Measurements from ENCODE around the gene SMC5. TPM values are rescaled to one million over a fixed set of nuclear protein-coding genes. Genes with fewer than 3 reads are reported as not detected.

Gene SMC5
- total and polyA plus RNA-seq, 7 donors: 11.4 to 31.6 (median 20.1) TPM

DNA sequence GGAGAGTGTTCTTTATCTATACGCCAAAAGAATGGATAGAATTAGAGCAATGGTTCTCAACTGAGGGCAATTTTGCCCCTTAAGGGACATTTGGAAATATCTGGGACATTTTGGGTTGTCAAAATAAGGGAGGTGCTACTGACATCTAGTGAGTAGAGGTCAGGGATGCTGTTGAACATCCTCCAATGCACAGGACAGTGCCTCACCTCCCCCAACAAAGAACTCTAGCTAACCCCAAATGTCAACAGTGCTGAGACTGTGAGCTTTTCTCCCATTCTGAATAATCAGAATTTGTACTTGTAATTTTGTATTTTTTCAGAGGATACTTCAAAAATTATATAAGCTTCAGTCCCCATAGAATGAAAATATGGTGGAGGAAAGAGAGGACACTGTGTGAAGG lies 8.6 kb upstream of the SMC5 start:
- Histone ChIP-seq H3K27me3 (no peaks in the 10 kb centered on the region), H3K9me3 (no peaks in the 10 kb centered on the region), H3K36me3 (no peaks in the 10 kb centered on the region), H3K4me1 (peaks cover 0 to under 1% (median 0%) of the 10 kb centered on the region in 4 donors), H3K27ac (no peak overlapping the region), H3K4me3 (no peak overlapping the region)
- intact Hi-C loops (cut with DNase I): loop anchor here (10.0 kb wide), 1 partner anchor 275 kb away; no protein-coding TSS in a partner anchor
- WGBS, 2 donors: 97 to 98% methylated on average over 1 of the region's 1 CpG
- TF ChIP-seq POLR2AphosphoS5 (IDR thresholded peaks at IDR 0.05): no peak
- TF ChIP-seq EP300 (IDR thresholded peaks at IDR 0.05): no peak
- TF ChIP-seq POLR2A (IDR thresholded peaks at IDR 0.05): no peak
- TF ChIP-seq, protein P1, sequence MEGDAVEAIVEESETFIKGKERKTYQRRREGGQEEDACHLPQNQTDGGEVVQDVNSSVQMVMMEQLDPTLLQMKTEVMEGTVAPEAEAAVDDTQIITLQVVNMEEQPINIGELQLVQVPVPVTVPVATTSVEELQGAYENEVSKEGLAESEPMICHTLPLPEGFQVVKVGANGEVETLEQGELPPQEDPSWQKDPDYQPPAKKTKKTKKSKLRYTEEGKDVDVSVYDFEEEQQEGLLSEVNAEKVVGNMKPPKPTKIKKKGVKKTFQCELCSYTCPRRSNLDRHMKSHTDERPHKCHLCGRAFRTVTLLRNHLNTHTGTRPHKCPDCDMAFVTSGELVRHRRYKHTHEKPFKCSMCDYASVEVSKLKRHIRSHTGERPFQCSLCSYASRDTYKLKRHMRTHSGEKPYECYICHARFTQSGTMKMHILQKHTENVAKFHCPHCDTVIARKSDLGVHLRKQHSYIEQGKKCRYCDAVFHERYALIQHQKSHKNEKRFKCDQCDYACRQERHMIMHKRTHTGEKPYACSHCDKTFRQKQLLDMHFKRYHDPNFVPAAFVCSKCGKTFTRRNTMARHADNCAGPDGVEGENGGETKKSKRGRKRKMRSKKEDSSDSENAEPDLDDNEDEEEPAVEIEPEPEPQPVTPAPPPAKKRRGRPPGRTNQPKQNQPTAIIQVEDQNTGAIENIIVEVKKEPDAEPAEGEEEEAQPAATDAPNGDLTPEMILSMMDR (IDR thresholded peaks at IDR 0.05): no peak
- no peak for DNase-seq

- Histone ChIP-seq H3K36me3 (no peaks in the 10 kb centered on the region), H3K9me3 (no peaks in the 10 kb centered on the region), H3K4me1 (peaks cover 0 to 42% (median 27%) of the 10 kb centered on the region in 4 donors), H3K27ac (peak overlapping the region in 1 of 4 donors; percentile 95), H3K27me3 (no peaks in the 10 kb centered on the region), H3K4me3 (peak overlapping the region in 2 of 4 donors; percentile 28 to 32)
- TF ChIP-seq POLR2AphosphoS5 (IDR thresholded peaks at IDR 0.05): no peak
- TF ChIP-seq EP300 (IDR thresholded peaks at IDR 0.05): no peak
- TF ChIP-seq POLR2A (IDR thresholded peaks at IDR 0.05): no peak
- TF ChIP-seq, protein P1 (IDR thresholded peaks at IDR 0.05): no peak
- no peak for DNase-seq
- intact Hi-C loops (cut with DNase I): loop anchor here (5.0 to 10.0 kb wide), 4 partner anchors 162 to 347 kb away; no protein-coding TSS in a partner anchor
Observed at GRCh38 chr9:70255486-70255885, 3.3 kb upstream of the SMC5 start.

GRCh38 chr9:70256123-70256551 lies 2.6 kb upstream of the SMC5 start:
- WGBS, 2 donors: 24 to 59% methylated on average over 7 of the region's 7 CpGs
- Histone ChIP-seq H3K9me3 (no peaks in the 10 kb centered on the region), H3K27ac (peak overlapping the region; percentile 19 to 95 (median 91)), H3K36me3 (no peaks in the 10 kb centered on the region), H3K27me3 (no peaks in the 10 kb centered on the region), H3K4me1 (peaks cover 0 to 49% (median 33%) of the 10 kb centered on the region in 4 donors), H3K4me3 (peak overlapping the region in 3 of 4 donors; percentile 19 to 32 (median 28))
- intact Hi-C loops (cut with DNase I): loop anchor here (5.0 to 10.0 kb wide), 4 partner anchors 161 to 346 kb away; no protein-coding TSS in a partner anchor
- no peak for DNase-seq
- TF ChIP-seq, protein P1 (IDR thresholded peaks at IDR 0.05): no peak
- TF ChIP-seq POLR2AphosphoS5 (IDR thresholded peaks at IDR 0.05) (no peak), POLR2A (IDR thresholded peaks at IDR 0.05) (no peak), EP300 (IDR thresholded peaks at IDR 0.05) (no peak)

DNA sequence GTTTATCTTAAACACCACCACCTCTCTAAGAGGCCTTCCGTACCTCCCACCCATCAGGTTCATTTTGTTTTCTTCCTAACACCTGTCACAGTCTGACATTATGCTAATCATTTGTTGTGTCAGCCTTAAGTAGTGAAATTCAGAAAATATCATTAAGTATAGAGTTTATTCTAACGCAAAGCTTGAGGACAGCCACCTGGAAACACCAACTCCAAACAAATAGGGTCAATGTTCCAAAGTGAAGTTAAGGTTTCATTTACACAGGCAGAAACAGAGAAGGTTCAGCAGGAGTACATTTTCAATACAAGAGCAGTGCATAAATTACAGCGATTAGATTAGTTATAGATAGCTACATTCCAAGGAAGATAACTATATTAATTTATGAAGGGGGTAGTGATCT lies 1.3 kb upstream of the SMC5 start:
- H3K36me3 ChIP-seq: no peaks in the 10 kb centered on the region
- H3K4me1 ChIP-seq: peaks cover 0 to 63% (median 47%) of the 10 kb centered on the region in 4 donors
- peak overlapping the region; percentile 90 to 95 (median 91) for H3K27ac ChIP-seq
- DNase-seq: no peak
- no peaks in the 10 kb centered on the region for H3K27me3 ChIP-seq
- WGBS, 2 donors: 21 to 69% methylated on average over 3 of the region's 3 CpGs
- intact Hi-C loops (cut with DNase I): loop anchor here (5.0 to 10.0 kb wide), 4 partner anchors 160 to 345 kb away; no protein-coding TSS in a partner anchor
- TF ChIP-seq POLR2AphosphoS5 (IDR thresholded peaks at IDR 0.05) (no peak), POLR2A (IDR thresholded peaks at IDR 0.05) (no peak), EP300 (IDR thresholded peaks at IDR 0.05) (no peak)
- TF ChIP-seq, protein P1 (IDR thresholded peaks at IDR 0.05): no peak
- H3K4me3 ChIP-seq: peak overlapping the region in 3 of 4 donors; percentile 71 to 77 (median 76)
- no peaks in the 10 kb centered on the region for H3K9me3 ChIP-seq

Data from sigmoid colon (tissue), 7 donors.